ENCODE measurements around the gene EHMT1. TPM values are rescaled to one million over a fixed set of nuclear protein-coding genes. Genes with fewer than 3 reads are reported as not detected.

The EHMT1 gene
- total and polyA plus RNA-seq, 2 experiments from 2014 or later, result 162 to 177 TPM

DNA sequence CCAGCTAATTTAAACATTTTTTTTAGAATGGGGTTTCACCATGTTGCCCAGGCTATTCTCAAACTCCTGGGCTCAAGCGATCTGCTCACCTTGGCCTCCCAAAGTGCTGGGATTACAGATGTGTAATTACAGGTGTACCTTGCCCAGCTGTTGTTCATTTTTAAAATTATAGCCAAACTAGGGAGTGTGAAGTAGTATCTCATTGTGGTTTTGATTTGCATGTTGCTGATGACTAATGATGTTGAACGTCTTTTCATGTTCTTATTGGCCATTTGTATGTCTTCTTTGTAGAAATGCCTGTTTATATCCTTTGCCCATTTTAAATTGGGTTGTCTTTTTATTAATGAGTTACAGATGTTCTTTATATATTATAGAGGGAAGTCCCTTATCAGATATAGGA, 31.5 kb downstream of the EHMT1 start:
- H3K36me3 Mint-ChIP-seq (ENCODE audit: low read depth), result peaks cover 37% of the 10 kb centered on the region

GRCh38 chr9:137650779-137651178, 32.0 kb downstream of the EHMT1 start:
- peaks cover 99% of the 10 kb centered on the region for H3K79me2 ChIP-seq (replicated peaks; ENCODE audit: insufficient read depth)
- DNase-seq (ENCODE audit: low spot score) (no peak), ATAC-seq (no peak)
- no peaks in the 10 kb centered on the region for H3K36me3 ChIP-seq (ENCODE audit: insufficient read depth)
- H4K20me1 ChIP-seq (replicated peaks; ENCODE audit: insufficient read depth), result peaks cover 60% of the 10 kb centered on the region
- no peaks in the 10 kb centered on the region for H3K9me3 Mint-ChIP-seq
- H3K9me2 ChIP-seq (ENCODE audit: insufficient read depth), result no peaks in the 10 kb centered on the region
- H3K36me3 Mint-ChIP-seq (ENCODE audit: low read depth), result peaks cover 40% of the 10 kb centered on the region
- H3K4me3 Mint-ChIP-seq, result no peak overlapping the region
- H3K27ac ChIP-seq (ENCODE audit: low read depth), result no peak overlapping the region
- H3K4me1 Mint-ChIP-seq, result peaks cover 33% of the 10 kb centered on the region
- no peaks in the 10 kb centered on the region for H3F3A ChIP-seq (replicated peaks; ENCODE audit: low read depth)
- H2AFZ ChIP-seq, result no peak overlapping the region
- peaks cover 4% of the 10 kb centered on the region for H3K27me3 Mint-ChIP-seq (ENCODE audit: insufficient read depth, low read depth, poor library complexity)
- peaks cover 13% of the 10 kb centered on the region; the same call in 1 of the 2 replicates for H3K4me1 ChIP-seq (ENCODE audit: insufficient read depth)
- no peak overlapping the region for H3K4me3 ChIP-seq
- H3K27ac Mint-ChIP-seq, result no peak overlapping the region; the same call in 1 of the 2 replicates
- no peak overlapping the region for H3K4me2 ChIP-seq
- no peaks in the 10 kb centered on the region for H3K27me3 ChIP-seq (ENCODE audit: insufficient read depth)
- TF ChIP-seq, protein P1, sequence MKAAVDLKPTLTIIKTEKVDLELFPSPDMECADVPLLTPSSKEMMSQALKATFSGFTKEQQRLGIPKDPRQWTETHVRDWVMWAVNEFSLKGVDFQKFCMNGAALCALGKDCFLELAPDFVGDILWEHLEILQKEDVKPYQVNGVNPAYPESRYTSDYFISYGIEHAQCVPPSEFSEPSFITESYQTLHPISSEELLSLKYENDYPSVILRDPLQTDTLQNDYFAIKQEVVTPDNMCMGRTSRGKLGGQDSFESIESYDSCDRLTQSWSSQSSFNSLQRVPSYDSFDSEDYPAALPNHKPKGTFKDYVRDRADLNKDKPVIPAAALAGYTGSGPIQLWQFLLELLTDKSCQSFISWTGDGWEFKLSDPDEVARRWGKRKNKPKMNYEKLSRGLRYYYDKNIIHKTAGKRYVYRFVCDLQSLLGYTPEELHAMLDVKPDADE (IDR thresholded peaks at IDR 0.05), result no peak
- TF ChIP-seq CTCF (conservative IDR thresholded peaks at IDR 0.05; ENCODE audit: low read depth in 2 of 2) (no peak), JUNB (IDR thresholded peaks at IDR 0.05; ENCODE audit: unreplicated experiment) (no peak), NANOG (IDR thresholded peaks at IDR 0.05; ENCODE audit: borderline replicate concordance) (no peak), POLR2AphosphoS5 (IDR thresholded peaks at IDR 0.05; ENCODE audit: low read depth) (no peak), ZNF114 (CRISPR knock-in tag; IDR thresholded peaks at IDR 0.05) (no peak), STAT1 (IDR thresholded peaks at IDR 0.05; ENCODE audit: unreplicated experiment) (no peak), EZH2phosphoT487 (IDR thresholded peaks at IDR 0.05; ENCODE audit: unreplicated experiment) (no peak), CREB1 (CRISPR knock-in tag; IDR thresholded peaks at IDR 0.05; ENCODE audit: low read depth) (no peak)
- TF ChIP-seq, protein P2, sequence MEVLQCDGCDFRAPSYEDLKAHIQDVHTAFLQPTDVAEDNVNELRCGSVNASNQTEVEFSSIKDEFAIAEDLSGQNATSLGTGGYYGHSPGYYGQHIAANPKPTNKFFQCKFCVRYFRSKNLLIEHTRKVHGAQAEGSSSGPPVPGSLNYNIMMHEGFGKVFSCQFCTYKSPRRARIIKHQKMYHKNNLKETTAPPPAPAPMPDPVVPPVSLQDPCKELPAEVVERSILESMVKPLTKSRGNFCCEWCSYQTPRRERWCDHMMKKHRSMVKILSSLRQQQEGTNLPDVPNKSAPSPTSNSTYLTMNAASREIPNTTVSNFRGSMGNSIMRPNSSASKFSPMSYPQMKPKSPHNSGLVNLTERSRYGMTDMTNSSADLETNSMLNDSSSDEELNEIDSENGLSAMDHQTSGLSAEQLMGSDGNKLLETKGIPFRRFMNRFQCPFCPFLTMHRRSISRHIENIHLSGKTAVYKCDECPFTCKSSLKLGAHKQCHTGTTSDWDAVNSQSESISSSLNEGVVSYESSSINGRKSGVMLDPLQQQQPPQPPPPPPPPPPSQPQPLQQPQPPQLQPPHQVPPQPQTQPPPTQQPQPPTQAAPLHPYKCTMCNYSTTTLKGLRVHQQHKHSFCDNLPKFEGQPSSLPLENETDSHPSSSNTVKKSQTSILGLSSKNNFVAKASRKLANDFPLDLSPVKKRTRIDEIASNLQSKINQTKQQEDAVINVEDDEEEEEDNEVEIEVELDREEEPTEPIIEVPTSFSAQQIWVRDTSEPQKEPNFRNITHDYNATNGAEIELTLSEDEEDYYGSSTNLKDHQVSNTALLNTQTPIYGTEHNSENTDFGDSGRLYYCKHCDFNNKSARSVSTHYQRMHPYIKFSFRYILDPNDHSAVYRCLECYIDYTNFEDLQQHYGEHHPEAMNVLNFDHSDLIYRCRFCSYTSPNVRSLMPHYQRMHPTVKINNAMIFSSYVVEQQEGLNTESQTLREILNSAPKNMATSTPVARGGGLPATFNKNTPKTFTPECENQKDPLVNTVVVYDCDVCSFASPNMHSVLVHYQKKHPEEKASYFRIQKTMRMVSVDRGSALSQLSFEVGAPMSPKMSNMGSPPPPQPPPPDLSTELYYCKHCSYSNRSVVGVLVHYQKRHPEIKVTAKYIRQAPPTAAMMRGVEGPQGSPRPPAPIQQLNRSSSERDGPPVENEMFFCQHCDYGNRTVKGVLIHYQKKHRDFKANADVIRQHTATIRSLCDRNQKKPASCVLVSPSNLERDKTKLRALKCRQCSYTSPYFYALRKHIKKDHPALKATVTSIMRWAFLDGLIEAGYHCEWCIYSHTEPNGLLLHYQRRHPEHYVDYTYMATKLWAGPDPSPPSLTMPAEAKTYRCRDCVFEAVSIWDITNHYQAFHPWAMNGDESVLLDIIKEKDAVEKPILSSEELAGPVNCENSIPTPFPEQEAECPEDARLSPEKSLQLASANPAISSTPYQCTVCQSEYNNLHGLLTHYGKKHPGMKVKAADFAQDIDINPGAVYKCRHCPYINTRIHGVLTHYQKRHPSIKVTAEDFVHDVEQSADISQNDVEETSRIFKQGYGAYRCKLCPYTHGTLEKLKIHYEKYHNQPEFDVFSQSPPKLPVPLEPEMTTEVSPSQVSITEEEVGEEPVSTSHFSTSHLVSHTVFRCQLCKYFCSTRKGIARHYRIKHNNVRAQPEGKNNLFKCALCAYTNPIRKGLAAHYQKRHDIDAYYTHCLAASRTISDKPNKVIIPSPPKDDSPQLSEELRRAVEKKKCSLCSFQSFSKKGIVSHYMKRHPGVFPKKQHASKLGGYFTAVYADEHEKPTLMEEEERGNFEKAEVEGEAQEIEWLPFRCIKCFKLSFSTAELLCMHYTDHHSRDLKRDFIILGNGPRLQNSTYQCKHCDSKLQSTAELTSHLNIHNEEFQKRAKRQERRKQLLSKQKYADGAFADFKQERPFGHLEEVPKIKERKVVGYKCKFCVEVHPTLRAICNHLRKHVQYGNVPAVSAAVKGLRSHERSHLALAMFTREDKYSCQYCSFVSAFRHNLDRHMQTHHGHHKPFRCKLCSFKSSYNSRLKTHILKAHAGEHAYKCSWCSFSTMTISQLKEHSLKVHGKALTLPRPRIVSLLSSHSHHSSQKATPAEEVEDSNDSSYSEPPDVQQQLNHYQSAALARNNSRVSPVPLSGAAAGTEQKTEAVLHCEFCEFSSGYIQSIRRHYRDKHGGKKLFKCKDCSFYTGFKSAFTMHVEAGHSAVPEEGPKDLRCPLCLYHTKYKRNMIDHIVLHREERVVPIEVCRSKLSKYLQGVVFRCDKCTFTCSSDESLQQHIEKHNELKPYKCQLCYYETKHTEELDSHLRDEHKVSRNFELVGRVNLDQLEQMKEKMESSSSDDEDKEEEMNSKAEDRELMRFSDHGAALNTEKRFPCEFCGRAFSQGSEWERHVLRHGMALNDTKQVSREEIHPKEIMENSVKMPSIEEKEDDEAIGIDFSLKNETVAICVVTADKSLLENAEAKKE (CRISPR knock-in tag; IDR thresholded peaks at IDR 0.05), result no peak

More for the DNA sequence above, 31.5 kb downstream of the EHMT1 start:
- Mint-ChIP-seq H3K27ac (no peak overlapping the region), H3K4me1 (peaks cover 30% of the 10 kb centered on the region), H3K4me3 (no peak overlapping the region), H3K27me3 (ENCODE audit: insufficient read depth, low read depth, poor library complexity) (peaks cover 4% of the 10 kb centered on the region), H3K9me3 (no peaks in the 10 kb centered on the region)
- H2AFZ ChIP-seq, result no peak overlapping the region
- TF ChIP-seq EZH2 (IDR thresholded peaks at IDR 0.05; ENCODE audit: low read depth, unreplicated experiment) (no peak), POLR2AphosphoS5 (IDR thresholded peaks at IDR 0.05; ENCODE audit: low read depth) (no peak), JUNB (IDR thresholded peaks at IDR 0.05; ENCODE audit: unreplicated experiment) (no peak), NANOG (IDR thresholded peaks at IDR 0.05; ENCODE audit: borderline replicate concordance) (no peak), CREB1 (CRISPR knock-in tag; IDR thresholded peaks at IDR 0.05; ENCODE audit: low read depth) (no peak)
- TF ChIP-seq, protein P1 (IDR thresholded peaks at IDR 0.05), result no peak
- peaks cover 9% of the 10 kb centered on the region; the same call in 1 of the 2 replicates for H3K4me1 ChIP-seq (ENCODE audit: insufficient read depth)
- H3K79me2 ChIP-seq (replicated peaks; ENCODE audit: insufficient read depth), result peaks cover 99% of the 10 kb centered on the region
- no peak overlapping the region for H3K27ac ChIP-seq (ENCODE audit: low read depth)
- H4K20me1 ChIP-seq (replicated peaks; ENCODE audit: insufficient read depth), result peaks cover 60% of the 10 kb centered on the region
- no peaks in the 10 kb centered on the region for H3K27me3 ChIP-seq (ENCODE audit: insufficient read depth)
- ATAC-seq (no peak), DNase-seq (ENCODE audit: low spot score) (no peak)
- no peak overlapping the region for H3K4me3 ChIP-seq
- no peak overlapping the region for H3K4me2 ChIP-seq
- no peaks in the 10 kb centered on the region for H3K9me2 ChIP-seq (ENCODE audit: insufficient read depth)
- no peaks in the 10 kb centered on the region for H3K36me3 ChIP-seq (ENCODE audit: insufficient read depth)
- H3F3A ChIP-seq (replicated peaks; ENCODE audit: low read depth), result no peaks in the 10 kb centered on the region
